Body of pancreas (tissue), 4 donors: ENCODE results near the gene CRIM1.

Experiments
- POLR2A ChIP-seq, 3 donors: fragments of 450-650 bp; IDR thresholded peaks; one replicate each; pipeline ENCODE4 v1.6.1; 2016; ENCODE audit warnings: antibody characterized with exemption in 3 of 3, mild to moderate bottlenecking in 2 of 3
- TF ChIP-seq, protein P1 (sequence below), 7 experiments: fragments of 450-650 bp in 4 of 7; fragments of 200-600 bp in 3 of 7; sonication (generic) in 3 of 7; IDR thresholded peaks; one replicate each; pipeline ENCODE4 v1.5.1; 2016 to 2019; ENCODE audit warnings: antibody characterized with exemption in 7 of 7

DNA sequence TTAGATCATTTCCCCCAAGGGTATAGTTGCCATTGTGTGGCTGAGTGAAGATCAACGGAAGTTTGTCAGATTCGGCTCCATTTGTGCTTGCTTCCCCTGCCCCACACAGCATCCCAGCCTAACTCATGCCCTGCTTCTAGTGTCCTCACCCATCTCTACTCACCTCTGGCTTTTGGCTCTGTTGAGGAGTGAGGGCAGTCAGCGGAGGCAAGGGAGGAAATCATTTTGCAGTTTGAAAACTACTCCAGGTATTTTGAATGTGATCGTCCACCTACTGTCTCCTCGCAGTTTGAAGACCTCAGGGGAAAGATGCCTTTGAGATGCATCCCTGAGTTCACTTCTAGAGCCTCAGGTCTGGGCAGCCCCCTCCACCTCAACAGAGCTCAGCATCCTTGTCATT, 126.1 kb downstream of the CRIM1 start:
- TF ChIP-seq POLR2A (IDR thresholded peaks at IDR 0.05) = no peak
- TF ChIP-seq, protein P1, sequence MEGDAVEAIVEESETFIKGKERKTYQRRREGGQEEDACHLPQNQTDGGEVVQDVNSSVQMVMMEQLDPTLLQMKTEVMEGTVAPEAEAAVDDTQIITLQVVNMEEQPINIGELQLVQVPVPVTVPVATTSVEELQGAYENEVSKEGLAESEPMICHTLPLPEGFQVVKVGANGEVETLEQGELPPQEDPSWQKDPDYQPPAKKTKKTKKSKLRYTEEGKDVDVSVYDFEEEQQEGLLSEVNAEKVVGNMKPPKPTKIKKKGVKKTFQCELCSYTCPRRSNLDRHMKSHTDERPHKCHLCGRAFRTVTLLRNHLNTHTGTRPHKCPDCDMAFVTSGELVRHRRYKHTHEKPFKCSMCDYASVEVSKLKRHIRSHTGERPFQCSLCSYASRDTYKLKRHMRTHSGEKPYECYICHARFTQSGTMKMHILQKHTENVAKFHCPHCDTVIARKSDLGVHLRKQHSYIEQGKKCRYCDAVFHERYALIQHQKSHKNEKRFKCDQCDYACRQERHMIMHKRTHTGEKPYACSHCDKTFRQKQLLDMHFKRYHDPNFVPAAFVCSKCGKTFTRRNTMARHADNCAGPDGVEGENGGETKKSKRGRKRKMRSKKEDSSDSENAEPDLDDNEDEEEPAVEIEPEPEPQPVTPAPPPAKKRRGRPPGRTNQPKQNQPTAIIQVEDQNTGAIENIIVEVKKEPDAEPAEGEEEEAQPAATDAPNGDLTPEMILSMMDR (IDR thresholded peaks at IDR 0.05) = no peak
